IPS DF 4.7 (cell line): ENCODE results near the gene LOC101059915.
"Not testable (repeated sequence)": the region's sequence is repeated elsewhere in the genome, so short reads cannot be mapped to it uniquely, and the experiment has no call there.

Source experiments
- DNase-seq: peaks from one replicate; pipeline ENCODE4 v3.0.0-alpha.2; 2013; ENCODE audit warnings: low spot score; ENCODE audit errors: extremely low read depth

Gene LOC101059915

DNA sequence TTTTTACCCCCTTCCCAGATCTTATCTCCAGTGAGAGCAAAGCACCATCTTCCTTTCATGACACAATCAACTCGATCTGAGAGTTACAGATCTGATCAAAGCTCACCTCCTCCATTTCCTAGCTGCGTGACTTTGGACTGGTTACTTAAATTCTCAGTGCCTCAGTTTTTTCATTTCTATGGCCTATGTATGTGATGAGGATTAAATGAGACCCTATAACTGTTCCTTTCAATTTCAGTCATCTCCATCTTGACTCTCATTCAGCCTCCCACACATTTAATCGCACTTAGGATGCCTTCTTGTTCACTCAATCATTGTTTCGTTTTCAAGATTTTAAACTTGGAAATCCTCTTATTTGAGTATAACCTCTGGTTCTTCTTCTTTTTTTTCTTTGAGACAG is 28.9 kb upstream of the LOC101059915 start:
- DNase-seq: no peak

DNA sequence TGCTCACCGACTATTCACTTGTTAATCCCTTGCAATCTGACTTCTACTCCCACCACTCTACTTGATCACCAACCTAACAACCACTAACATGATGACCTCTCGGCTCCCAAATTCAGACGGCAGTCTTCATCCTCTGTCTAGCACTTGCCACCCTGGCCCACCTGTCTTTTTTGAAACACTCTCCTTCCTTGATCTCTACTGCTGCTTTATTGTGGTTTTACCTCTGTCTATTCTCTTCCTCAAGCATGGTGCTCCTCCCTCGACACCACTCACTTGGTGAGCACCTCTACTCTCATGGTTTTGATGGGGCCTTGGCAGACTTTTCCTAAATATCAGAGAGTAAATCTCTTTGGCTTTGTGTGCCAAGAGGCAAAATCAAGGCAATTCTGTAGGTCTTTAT is 27.3 kb upstream of the LOC101059915 start:
- DNase-seq: no peak

DNA sequence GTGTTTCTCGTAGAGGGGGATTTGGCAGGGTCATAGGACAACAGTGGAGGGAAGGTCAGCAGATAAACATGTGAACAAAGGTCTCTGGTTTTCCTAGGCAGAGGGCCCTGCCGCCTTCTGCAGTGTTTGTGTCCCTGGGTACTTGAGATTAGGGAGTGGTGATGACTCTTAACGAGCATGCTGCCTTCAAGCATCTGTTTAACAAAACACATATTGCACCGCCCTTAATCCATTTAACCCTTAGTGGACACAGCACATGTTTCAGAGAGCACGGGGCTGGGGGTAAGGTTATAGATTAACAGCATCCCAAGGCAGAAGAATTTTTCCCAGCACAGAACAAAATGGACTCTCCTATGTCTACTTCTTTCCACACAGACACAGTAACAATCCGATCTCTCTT is 22.9 kb upstream of the LOC101059915 start:
- not testable (repeated sequence) for DNase-seq

DNA sequence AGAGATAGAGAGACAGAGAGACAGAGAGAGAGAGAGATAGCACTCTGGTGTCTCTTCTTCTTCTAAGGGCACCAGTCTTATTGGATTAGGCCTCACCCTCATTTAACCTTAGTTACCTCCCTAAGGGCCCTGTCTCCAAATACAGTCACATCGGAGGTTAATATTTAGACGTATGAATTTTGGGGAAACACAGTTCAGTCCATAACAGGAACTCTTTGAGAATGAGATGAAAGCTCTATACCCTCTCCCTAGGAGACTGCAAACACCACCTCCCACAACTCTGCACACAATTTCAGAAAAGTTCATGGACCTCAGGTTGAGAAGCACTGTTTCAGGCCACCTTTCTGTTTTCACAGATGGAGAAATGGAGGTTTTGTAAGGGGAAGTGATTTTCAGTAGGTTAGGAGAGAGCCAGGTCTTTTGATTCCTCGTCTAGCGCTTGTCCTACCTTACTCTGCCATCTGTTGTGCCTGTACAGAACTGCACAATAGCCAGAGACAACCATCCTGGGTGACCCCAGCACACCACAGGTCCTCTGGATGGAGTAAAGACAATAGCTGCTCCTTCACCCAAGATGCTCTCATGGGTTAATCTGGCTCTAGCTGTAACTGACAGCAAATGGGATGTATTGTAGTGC is 16.9 kb upstream of the LOC101059915 start:
- DNase-seq: no peak

DNA sequence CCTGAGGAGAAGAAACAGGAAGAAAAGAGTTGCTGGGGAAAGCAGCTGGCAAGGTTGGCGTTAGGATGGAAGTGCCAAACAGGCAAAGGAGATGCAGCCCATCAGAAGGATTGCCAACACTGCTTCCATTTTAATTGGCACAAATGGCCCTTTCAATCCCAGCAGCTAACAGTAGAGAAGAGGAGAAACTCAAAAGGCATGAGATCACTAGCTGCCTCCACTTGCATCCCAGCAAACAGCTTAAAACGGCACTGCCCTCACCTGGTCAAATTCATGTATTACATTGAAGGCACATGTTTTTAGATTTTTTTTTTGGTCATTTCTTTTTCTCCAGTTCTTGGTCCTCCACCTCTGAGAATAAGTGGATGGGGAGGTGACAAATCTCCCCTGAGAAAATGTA is 14.9 kb upstream of the LOC101059915 start:
- no peak for DNase-seq

DNA sequence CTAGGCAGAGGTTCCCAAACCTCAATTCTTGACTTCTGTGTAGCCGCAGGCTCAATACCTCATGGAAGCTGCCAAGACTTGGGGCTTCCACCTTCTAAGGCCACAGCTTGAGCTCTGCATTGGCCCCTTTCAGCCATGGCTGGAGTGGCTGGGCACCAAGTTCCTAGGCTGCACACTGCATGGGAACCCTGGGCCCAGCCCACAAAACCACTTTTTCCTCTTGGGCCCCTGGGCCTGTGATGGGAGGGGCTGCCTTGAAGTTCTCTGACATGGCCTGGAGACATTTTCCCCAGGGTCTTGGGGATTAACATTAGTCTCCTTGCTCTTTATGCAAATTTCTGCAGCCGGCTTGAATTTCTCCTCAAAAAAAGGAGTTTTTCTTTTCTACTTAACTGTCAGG is 14.0 kb upstream of the LOC101059915 start:
- no peak for DNase-seq

DNA sequence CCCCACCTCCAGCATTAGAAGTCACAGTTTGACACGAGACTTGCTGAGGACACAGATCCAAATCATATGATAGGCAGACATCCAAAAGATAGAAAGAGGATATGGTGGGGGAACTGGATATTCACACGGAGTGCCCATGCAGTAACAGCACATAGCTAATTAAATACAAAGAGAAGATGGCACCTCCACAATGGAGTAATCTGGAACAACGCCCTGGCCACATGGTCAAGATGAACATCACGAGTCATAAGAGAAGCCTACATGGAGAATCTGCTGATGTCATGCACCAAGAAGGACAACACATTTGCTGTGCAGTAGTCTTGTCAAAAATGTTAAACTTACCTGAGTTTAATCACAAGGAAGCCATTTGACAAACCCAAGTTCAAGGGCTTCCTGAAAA is 10.1 kb upstream of the LOC101059915 start:
- no peak for DNase-seq

DNA sequence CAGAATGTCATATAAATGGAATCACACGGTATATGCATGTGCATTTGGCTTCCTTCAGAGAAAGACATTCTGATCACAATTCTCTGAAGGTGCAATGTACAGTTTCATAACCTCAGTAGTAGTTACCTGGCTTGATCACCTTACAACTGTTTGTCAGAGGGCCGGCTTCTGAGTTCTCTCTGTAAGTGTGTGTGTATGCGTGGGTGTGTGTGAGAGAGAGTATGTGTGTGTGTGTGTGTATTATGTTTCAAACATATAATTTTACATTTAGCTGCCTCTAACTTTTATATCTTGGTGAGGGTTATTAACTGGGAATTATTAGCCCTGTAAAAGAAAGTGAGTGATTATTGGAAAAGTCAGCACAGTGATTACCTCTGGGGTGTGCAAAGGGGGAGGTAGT is 8.0 kb upstream of the LOC101059915 start:
- no peak for DNase-seq

DNA sequence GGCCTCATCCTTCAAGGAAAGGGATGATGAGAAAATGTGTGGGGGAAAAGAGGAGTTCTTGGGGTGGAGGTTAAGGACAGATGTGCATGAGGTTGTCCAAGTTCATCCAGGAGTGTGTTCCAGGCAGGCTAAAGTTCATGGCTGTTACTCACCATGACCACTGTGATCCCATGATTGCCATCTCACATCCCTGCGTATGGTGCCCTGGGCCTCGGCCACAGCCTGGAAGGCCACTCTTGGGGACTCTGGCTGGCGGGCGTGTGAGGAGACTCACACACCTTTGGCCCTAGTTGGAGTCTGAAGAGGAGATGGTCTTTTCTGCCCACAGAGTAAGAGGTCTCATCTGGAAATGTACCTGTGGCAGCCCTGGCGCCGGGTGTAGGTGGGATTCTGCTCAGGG is 7.4 kb upstream of the LOC101059915 start:
- no peak for DNase-seq

DNA sequence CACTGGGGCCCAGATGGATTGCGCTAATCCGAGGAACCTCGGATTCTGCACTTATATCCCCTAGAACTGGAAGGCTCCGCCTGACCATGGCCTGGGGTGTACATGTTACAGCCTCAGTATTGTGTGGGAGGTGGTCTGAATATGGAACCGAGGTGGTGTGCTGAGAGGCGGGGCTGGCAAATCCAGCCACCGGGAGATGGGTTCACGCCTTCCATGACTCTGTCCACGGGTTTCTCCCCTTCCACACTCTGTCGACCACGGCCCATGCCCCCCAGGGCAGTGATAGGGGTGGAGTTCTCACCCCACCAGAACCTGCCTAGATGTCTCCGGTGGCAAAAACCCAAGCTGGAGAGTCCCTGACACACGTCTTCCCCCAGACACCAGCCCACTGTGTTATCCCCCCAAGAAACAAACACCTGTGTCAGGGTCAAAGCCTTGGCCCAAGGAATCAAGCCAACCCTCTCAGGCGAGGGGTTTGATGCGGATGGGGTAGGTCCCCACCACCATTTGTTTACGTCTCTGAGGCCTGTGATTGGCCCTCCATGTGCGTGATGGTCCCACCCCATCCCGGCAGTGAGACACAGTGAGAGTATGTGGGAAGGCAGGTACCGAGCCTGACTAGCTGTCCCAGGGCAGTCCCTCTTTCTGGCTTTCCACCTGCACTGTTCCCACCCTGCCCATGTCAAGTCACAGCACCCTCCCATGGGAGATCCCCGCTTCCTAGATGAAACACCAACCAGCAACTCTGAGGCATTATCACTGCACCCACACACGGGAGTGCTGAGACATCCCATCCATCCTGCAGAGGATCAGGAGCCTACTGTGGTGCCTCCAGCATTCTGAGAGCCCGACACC is 6.6 kb upstream of the LOC101059915 start:
- DNase-seq: no peak

DNA sequence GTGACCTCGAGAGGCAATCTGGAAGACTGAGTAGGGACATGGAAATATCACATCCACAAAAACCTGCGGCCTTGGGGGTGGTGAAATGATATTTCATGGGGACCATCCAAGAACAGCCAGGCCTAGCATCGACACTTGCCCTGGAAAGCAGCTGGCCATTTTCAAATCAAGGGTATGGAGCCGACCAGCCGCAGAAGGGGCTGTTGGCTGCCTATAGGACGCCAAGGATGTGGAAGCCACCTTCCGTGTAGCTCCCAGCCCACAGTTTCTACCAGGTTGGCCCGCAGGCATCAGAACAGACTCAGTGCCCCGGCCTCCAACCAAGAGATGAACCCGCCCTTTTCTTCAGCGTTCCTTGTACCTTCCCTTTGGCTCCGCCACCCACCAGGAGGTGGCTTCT is 5.4 kb upstream of the LOC101059915 start:
- DNase-seq: no peak

DNA sequence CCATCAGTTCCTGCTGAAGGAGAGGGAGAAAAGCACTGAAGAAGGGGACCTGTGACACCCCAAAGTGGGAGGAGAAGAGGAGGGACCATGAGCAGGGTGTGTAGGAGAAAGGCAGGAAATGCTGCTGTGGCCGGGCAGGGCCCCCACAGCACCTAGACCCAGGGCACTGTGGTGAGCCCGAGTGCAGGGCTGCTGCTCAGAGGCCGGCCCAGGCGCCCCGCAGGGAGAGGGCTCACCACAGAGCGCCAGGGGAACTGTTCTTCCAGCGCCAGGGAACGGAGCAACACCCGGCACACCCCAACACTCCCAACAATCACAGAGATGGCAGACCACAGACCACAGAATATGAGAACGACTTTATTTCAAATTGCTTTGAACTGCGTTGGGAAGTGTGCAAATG is 4.7 kb upstream of the LOC101059915 start:
- not testable (repeated sequence) for DNase-seq

DNA sequence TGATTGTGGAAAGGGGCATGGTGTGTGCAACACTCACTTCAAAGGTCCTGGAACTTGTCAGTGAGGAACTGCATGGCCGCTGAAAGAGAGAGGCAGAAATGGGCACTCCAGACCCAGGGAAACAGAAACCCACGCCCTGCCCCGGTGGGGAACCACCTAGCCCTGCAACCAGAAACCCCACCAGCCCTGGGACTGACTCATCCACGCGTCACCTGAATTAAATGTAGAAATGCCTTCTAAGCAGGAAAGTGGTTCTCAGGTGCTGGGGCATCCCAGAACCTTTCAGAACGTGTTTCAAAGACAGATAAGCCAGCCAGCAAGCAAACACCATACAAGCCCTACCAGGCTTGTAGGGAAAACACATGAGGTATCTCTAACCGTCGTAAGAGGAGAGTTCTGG is 4.1 kb upstream of the LOC101059915 start:
- not testable (repeated sequence) for DNase-seq

DNA sequence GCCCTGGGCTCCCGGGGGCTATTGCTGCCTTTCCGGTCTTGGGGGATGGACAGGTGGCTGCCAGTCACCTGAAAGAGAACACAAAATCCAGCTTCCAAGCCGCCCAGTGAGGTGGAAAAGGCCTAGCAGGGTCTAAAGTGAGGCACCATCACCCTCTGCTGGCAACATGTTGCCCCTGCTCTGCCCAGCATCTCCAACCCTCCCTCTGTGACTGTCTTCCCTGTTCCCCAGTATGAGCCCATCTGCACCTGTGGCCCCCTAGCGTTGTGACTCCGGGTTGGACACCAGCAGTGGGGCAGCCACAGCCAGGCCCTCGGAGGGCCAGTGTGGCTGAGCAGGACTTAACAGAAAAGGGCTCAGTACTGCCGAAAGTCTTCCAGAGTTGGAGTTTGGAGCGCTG is 3.1 kb upstream of the LOC101059915 start:
- not testable (repeated sequence) for DNase-seq

DNA sequence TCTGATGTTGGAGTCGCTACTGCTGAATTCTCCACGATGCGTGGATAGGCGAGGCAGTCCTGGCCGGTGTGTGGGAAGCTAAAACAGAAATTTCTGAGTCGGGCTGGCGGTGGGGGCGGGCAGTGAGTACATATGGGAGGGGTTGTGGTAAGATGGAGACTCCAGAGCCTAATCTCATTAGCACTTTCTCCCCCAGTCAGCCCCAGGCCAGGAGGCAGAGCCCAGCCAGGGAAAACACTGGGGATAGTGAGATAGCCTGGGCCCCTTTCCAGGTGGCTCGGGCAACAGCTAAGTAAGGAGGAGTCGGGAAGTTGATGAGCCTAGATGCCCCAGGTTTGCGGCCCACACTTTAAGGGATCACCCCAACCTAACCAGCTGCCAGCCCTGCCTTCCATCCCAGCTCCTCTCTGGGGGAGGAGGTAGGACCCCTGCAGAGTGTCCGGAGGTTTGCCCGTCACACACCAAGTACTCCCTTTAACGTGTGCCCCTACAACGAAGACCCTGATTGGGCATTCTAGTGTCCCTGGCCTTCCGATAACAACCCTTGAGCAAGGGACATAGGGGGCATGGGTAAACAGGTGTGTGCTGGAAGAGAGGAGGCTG is 2.4 kb upstream of the LOC101059915 start:
- DNase-seq: no peak

DNA sequence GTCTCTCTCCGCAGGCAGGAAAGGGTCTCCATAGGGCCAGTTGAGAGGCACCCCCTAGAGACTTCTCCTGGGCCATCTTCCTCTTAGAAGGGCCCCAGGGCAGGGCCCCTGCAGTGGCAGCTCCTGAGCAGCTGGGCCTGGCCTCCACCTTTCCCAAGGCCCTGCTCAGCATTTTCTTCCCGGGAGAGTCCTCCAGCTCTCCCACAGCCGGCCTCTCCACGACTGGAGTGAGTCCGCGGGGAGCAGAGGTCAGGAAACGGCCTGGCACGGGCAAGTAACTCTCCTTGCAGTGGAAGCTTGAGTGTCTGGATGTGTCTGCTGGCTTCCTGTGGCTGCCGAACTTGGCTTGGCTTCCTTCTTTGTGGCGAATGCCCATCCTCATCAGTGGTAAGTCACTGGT is 1.6 kb upstream of the LOC101059915 start:
- no peak for DNase-seq

DNA sequence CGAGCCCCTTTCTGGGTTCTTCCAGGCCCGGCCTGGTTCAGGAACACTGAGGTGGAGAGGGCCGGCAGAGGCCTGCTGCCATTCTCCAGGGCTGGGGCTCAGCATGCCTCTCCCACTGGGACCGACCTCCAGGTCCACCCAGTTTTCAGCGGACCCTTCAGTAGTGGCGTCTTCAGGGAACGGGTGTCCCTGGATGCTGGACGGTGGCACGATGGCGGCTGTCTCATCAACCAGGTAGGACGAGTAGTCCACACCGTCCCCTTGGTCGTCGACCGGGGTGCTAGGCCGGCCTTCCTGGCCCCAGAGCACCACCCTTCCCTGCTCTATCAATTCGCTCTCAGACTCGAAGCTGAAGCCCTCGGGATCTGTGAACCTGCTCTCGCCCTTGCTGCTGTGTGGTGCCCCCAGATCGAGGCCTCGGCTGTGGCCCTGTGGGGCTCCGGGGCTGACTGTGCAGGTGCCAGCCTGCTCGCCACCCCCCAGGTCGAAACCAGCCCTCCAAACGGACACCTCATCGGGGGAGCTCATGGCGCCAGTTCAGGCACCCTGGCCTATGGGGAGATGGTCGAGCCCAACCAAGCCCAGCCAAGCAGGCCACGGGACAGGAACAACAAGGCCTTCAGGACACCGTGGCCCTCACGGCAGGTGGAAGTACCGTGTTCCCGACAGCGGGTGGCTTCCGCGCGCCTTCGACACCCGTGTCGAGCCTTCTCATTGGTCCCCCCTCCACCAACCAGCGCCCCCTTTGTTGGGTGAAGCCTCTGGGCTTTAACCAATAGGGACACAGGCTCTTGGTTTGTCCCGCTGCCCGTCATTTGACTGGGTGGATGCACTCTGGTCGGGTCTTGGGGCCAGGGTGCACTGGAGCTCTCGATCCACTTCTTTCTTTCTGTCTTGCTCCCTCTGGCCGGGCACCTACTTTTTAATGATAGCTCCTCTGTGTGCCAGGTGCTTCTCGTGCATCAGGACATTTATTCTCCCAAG is 814 bp upstream of the LOC101059915 start:
- no peak for DNase-seq

DNA sequence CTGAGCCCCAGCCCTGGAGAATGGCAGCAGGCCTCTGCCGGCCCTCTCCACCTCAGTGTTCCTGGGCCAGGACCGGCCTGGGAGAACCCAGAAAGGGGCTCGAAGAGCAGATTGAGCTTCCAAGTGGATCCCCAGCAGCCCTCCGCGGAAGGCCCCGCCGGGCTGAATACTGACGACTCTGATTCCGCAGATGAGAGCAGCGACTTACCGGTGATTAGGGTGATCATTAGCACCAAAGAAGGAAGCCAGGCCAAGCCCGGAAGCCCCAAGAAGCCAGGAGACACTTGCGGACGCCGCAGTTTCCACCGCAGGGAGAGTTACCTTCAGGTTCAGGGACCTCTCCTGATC is 876 bp downstream of the LOC101059915 start:
- no peak for DNase-seq

DNA sequence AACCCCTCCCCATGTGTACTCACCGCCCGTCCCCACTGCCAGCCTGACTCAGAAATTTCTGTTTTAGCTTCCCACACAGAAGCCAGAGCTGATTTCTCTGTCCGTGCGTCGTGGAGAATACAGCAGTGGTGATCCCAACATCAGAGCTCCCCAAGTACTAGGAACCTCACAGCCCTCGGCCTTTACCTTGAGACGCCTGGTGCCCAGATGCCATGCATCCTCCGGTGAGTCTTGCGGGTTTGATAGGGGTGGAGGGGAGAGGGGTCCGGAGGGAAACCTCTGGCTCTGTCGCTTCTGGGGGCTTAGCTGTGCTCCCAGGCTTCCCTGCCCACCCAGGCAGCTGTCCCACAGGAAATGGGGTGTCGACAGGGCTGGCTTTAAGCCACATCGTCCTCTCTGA is 2.1 kb downstream of the LOC101059915 start:
- DNase-seq: no peak

DNA sequence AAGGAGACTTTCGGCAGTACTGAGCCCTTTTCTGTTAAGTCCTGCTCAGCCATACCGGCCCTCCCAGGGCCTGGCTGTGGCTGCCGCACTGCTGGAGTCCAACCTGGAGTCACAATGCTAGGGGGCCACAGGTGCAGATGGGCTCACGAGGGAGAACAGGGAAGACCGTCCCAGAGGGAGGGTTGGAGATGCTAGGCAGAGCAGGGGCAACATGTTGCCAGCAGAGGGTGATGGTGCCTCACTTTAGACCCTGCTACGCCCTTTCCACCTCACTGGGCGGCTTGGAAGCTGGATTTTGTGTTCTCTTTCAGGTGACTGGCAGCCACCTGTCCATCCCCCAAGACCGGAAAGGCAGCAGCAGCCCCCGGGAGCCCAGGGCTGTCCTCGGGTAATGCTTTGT is 2.6 kb downstream of the LOC101059915 start:
- DNase-seq: not testable (repeated sequence)

DNA sequence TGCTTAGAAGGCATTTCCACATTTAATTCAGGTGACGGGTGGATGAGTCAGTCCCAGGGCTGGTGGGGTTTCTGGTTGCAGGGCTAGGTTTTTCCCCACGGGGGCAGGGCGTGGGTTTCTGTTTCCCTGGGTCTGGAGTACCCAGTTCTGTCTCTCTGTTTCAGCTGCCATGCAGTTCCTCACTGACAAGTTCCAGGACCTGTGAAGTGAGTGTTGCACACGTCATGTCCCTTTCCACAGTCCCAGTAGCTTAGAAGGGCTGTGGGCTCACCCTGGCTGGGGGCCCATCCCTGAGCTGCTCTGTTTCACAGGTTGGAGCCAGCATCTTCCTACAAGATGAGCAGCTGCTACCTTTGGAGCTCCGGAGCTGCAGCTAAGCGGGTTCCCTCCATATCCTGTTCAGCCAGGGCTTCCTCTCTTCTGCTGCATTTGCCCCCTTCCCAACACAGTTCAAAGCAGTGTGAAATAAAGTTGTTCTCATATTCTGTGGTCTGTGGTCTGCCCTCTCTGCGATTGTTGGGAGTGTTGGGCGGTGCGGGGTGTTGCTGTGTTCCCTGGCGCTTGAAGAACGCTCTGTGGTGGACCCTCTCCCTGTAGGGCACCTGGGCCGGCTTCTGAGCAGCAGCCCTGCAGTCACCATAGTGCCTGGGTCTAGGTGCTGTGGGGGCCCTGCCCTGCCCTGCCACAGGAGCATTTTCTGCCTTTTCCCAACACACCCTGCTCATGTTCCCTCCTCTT is 3.9 kb downstream of the LOC101059915 start:
- DNase-seq: no peak
